Measurements from ENCODE around the gene CCDC141. TPM values are rescaled to one million over a fixed set of nuclear protein-coding genes. Genes with fewer than 3 reads are reported as not detected.

The CCDC141 gene, protein sequence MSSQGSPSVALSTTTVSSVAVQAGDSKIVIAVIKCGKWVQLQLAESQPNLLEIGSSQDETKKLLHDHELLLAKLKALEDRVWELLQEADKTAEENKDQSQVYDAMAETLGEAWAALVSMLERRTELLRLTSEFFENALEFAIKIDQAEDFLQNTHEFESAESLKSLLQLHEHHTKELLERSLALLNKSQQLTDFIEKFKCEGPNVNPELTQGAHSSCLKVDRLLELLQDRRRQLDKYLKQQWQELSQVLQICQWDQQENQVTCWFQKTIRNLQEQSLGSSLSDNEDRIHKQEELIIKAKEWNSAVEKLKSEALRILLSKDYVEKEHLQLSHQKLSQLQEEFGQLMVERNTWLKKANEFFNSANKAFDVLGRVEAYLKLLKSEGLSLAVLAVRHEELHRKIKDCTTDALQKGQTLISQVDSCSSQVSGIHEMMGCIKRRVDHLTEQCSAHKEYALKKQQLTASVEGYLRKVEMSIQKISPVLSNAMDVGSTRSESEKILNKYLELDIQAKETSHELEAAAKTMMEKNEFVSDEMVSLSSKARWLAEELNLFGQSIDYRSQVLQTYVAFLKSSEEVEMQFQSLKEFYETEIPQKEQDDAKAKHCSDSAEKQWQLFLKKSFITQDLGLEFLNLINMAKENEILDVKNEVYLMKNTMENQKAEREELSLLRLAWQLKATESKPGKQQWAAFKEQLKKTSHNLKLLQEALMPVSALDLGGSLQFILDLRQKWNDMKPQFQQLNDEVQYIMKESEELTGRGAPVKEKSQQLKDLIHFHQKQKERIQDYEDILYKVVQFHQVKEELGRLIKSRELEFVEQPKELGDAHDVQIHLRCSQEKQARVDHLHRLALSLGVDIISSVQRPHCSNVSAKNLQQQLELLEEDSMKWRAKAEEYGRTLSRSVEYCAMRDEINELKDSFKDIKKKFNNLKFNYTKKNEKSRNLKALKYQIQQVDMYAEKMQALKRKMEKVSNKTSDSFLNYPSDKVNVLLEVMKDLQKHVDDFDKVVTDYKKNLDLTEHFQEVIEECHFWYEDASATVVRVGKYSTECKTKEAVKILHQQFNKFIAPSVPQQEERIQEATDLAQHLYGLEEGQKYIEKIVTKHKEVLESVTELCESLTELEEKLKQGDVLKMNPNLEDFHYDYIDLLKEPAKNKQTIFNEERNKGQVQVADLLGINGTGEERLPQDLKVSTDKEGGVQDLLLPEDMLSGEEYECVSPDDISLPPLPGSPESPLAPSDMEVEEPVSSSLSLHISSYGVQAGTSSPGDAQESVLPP (N-terminal part only)
- polyA plus RNA-seq (2012; ENCODE audit: insufficient read length, low read depth), result not detected

DNA sequence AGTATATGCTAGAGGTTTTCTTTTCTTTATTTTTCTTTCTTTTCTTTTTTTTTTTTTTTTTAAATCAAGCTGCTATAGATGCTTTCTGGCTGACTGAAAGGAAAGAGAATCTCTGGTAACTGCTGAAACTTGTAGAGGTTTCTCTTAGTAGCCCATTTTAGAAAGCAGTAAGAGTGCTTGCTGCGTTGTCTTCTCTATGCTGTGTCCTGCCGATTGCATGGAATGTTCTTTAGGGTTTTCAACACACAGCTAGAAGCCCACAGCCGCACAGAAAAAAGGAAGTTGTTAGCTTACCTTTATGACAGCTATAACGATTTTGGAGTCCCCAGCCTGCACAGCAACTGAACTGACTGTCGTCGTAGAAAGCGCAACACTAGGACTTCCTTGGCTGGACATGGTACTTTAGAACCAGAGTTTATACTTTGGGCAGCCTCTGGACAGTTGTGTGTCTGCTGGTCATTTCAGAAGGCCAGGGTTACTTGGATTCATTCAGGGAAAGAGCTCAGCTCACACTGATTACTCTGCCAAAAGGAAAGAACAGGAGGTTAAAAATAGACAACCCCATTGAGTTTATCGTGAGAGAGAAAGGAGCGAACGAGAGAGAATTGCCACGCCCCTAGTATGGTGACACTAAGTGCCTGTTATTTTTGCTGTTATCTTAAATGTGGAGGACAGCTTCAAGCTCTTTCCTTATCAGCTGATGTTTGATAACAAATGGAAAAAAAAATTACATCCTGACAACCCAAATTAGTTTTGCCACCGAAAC is at the start of gene CCDC141:
TSS of gene CCDC141 (minus strand) at position 592 of the 766 bp plus-strand sequence. CDS start at position 396, 196 bp downstream.
- TF ChIP-seq TAF1 (IDR thresholded peaks at IDR 0.05; ENCODE audit: borderline replicate concordance, insufficient read depth, low read length), result no peak
- TF ChIP-seq, protein P1, sequence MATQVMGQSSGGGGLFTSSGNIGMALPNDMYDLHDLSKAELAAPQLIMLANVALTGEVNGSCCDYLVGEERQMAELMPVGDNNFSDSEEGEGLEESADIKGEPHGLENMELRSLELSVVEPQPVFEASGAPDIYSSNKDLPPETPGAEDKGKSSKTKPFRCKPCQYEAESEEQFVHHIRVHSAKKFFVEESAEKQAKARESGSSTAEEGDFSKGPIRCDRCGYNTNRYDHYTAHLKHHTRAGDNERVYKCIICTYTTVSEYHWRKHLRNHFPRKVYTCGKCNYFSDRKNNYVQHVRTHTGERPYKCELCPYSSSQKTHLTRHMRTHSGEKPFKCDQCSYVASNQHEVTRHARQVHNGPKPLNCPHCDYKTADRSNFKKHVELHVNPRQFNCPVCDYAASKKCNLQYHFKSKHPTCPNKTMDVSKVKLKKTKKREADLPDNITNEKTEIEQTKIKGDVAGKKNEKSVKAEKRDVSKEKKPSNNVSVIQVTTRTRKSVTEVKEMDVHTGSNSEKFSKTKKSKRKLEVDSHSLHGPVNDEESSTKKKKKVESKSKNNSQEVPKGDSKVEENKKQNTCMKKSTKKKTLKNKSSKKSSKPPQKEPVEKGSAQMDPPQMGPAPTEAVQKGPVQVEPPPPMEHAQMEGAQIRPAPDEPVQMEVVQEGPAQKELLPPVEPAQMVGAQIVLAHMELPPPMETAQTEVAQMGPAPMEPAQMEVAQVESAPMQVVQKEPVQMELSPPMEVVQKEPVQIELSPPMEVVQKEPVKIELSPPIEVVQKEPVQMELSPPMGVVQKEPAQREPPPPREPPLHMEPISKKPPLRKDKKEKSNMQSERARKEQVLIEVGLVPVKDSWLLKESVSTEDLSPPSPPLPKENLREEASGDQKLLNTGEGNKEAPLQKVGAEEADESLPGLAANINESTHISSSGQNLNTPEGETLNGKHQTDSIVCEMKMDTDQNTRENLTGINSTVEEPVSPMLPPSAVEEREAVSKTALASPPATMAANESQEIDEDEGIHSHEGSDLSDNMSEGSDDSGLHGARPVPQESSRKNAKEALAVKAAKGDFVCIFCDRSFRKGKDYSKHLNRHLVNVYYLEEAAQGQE (IDR thresholded peaks at IDR 0.05; ENCODE audit: insufficient read depth in 1 of 2, low read depth in 2 of 2, low read length in 2 of 2), result no peak
- no peak for TF ChIP-seq FOXP2 (optimal IDR thresholded peaks at IDR 0.05; ENCODE audit: borderline replicate concordance, extremely low read depth, extremely low read length, insufficient read depth)
- no peak for TF ChIP-seq POLR2AphosphoS5 (IDR thresholded peaks at IDR 0.05; ENCODE audit: low read depth, low read length)
- TF ChIP-seq SIN3A (IDR thresholded peaks at IDR 0.05; ENCODE audit: borderline replicate concordance, insufficient read depth, low read length), result no peak

DNA sequence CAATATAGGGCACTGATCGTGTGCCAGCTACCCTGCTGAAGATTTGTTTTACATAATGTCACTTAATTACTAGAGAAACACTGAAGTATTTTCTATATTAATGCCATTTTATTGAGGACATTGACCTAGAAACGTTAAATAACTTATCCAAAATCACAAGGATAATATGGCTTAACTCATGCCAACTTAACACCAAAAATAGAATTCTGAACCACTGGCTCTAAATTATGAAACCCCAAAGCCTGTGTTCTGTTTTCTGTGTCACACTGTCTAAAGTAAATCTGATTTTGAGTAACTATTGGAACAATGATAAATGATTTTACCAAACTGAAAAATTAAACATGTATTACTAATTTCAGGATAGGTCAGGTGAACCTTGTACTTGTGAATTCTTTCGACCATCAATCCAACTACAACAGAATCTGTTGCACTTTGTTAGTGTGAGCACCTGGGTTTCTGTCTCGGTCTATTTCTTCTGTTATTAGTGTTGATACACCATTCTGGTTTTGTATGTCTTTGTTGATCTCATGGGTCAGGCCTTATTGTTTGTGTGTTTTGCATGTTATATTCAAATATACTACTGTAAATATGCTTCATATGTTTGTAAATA is 48.2 kb upstream of the CCDC141 start:
- TF ChIP-seq TAF1 (IDR thresholded peaks at IDR 0.05; ENCODE audit: borderline replicate concordance, insufficient read depth, low read length) (no peak), SIN3A (IDR thresholded peaks at IDR 0.05; ENCODE audit: borderline replicate concordance, insufficient read depth, low read length) (no peak), POLR2AphosphoS5 (IDR thresholded peaks at IDR 0.05; ENCODE audit: low read depth, low read length) (no peak), FOXP2 (optimal IDR thresholded peaks at IDR 0.05; ENCODE audit: borderline replicate concordance, extremely low read depth, extremely low read length, insufficient read depth) (no peak)

DNA sequence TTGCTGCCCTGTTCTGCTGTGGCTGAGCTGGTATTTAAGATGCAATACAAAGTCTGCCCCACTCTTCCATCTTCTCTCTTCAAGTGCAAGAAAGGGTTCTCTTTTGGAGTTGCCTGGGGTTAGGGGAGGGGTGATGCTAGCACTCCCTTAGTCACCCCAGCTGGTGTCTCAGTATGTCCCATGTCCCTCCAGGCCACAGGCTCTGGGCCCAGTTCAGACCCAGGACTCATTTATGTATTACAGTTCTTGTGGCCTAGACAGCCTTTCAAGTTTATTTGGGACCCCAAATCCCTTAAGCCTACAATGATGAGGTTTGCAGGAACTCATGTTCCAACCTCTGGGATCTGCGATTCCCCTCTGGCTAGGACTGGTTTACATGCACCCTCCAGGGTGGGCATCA is 47.2 kb upstream of the CCDC141 start:
- TF ChIP-seq SIN3A (IDR thresholded peaks at IDR 0.05; ENCODE audit: borderline replicate concordance, insufficient read depth, low read length), result no peak
- no peak for TF ChIP-seq POLR2AphosphoS5 (IDR thresholded peaks at IDR 0.05; ENCODE audit: low read depth, low read length)
- TF ChIP-seq TAF1 (IDR thresholded peaks at IDR 0.05; ENCODE audit: borderline replicate concordance, insufficient read depth, low read length), result no peak
- TF ChIP-seq, protein P1 (IDR thresholded peaks at IDR 0.05; ENCODE audit: insufficient read depth in 1 of 2, low read depth in 2 of 2, low read length in 2 of 2), result no peak
- TF ChIP-seq FOXP2 (optimal IDR thresholded peaks at IDR 0.05; ENCODE audit: borderline replicate concordance, extremely low read depth, extremely low read length, insufficient read depth), result no peak

DNA sequence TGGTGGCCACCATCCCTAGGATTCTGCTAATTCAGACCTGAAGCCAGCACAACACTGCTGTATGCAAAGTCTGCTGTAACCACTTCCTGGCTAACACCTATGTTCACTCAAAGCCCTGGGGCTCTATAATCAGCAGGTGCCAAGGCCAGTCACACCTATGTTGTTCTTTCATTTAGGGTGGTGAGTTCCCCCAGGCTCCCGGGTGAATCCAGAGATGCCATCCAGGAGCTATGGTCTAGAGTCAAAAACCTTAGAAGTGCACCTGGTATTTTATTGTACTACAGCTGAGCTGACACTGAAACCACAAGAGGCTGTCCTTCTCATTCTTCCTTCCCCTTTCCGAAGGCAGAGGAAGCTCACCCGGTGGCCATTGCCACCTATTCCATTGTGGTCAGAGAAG is 46.2 kb upstream of the CCDC141 start:
- TF ChIP-seq, protein P1 (IDR thresholded peaks at IDR 0.05; ENCODE audit: insufficient read depth in 1 of 2, low read depth in 2 of 2, low read length in 2 of 2), result no peak
- TF ChIP-seq TAF1 (IDR thresholded peaks at IDR 0.05; ENCODE audit: borderline replicate concordance, insufficient read depth, low read length), result no peak
- TF ChIP-seq POLR2AphosphoS5 (IDR thresholded peaks at IDR 0.05; ENCODE audit: low read depth, low read length), result no peak
- TF ChIP-seq FOXP2 (optimal IDR thresholded peaks at IDR 0.05; ENCODE audit: borderline replicate concordance, extremely low read depth, extremely low read length, insufficient read depth), result no peak
